H54 (cell line): ENCODE data around the gene COL4A4.

Experiments used
- DNase-seq: peaks from one replicate; pipeline ENCODE4 v3.0.0; 2011; ENCODE audit warnings: low spot score, mixed read lengths; ENCODE audit not compliant: insufficient read length
- FAIRE-seq: peaks from 3 replicates; lab custom pipeline; 2011; peaks lifted over from hg19 to GRCh38; lab: Jason Lieb, UNC
- POLR2A ChIP-seq: IDR thresholded peaks from 2 replicates; pipeline ENCODE4 v1.6.1; 2011; ENCODE audit warnings: low read depth, mild to moderate bottlenecking, low read length

Gene COL4A4

GRCh38 chr2:226953206-226953605 is 210.8 kb downstream of the COL4A4 start:
- DNase-seq (no peak), FAIRE-seq (no peak)
- TF ChIP-seq POLR2A = no peak
